H9 (cell line): ENCODE results near the gene RMRP. TPM values are rescaled to one million over a fixed set of nuclear protein-coding genes. Genes with fewer than 3 reads are reported as not detected.

Source experiments
- DNase-seq: peaks from one replicate; pipeline ENCODE4 v3.0.0-alpha.2; 2017
- H2AFZ ChIP-seq: one replicate; pipeline ENCODE4 v1.6.1; 2013; ENCODE audit warnings: mild to moderate bottlenecking, low read length, control low read depth, moderate library complexity
- H2AK5ac ChIP-seq: 2 replicates; pipeline ENCODE4 v1.6.1; 2013; ENCODE audit warnings: low read length, control low read depth, mixed read lengths; ENCODE audit not compliant: insufficient read length
- H2BK120ac ChIP-seq: one replicate; pipeline ENCODE4 v1.6.1; 2013; ENCODE audit warnings: low read depth, mild to moderate bottlenecking, low read length, control low read depth, inconsistent platforms; ENCODE audit not compliant: poor library complexity, severe bottlenecking
- H2BK12ac ChIP-seq: 2 replicates; pipeline ENCODE4 v1.6.1; 2013; ENCODE audit warnings: low read length, control low read depth, mixed read lengths, low read depth; ENCODE audit not compliant: insufficient read length
- H2BK15ac ChIP-seq: 2 replicates; pipeline ENCODE4 v1.6.1; 2013; ENCODE audit warnings: low read depth, low read length, control low read depth
- H2BK20ac ChIP-seq: one replicate; pipeline ENCODE4 v1.6.1; 2013; ENCODE audit warnings: low read depth, mild to moderate bottlenecking, low read length, control low read depth, inconsistent platforms; ENCODE audit not compliant: poor library complexity, severe bottlenecking
- H2BK5ac ChIP-seq: 2 replicates; pipeline ENCODE4 v1.6.1; 2013; ENCODE audit warnings: low read length, control low read depth, mixed read lengths; ENCODE audit not compliant: insufficient read length
- H3K14ac ChIP-seq: 2 replicates; pipeline ENCODE4 v1.6.1; 2013; ENCODE audit warnings: low read length, control low read depth; ENCODE audit not compliant: insufficient read depth
- H3K18ac ChIP-seq: 2 replicates; pipeline ENCODE4 v1.6.1; 2013; ENCODE audit warnings: low read depth, mild to moderate bottlenecking, mixed read lengths, low read length, control low read depth; ENCODE audit not compliant: insufficient read length
- H3K23ac ChIP-seq: 2 replicates; pipeline ENCODE4 v1.6.1; 2013; ENCODE audit warnings: low read length, control low read depth, mixed read lengths, low read depth; ENCODE audit not compliant: insufficient read length
- H3K23me2 ChIP-seq: 2 replicates; pipeline ENCODE4 v1.6.1; 2013; ENCODE audit warnings: low read depth, mild to moderate bottlenecking, mixed read lengths, low read length, control low read depth; ENCODE audit not compliant: insufficient read length, poor library complexity, severe bottlenecking
- H3K27ac ChIP-seq: 2 replicates; pipeline ENCODE4 v1.5.1; 2013; ENCODE audit warnings: low read length, control low read depth, mixed read lengths, low read depth; ENCODE audit not compliant: insufficient read length
- H3K27me3 ChIP-seq: 2 replicates; pipeline ENCODE4 v1.6.1; 2013; ENCODE audit warnings: low read length, control low read depth, inconsistent platforms; ENCODE audit not compliant: insufficient read depth
- H3K4ac ChIP-seq: 2 replicates; pipeline ENCODE4 v1.6.1; 2013; ENCODE audit warnings: low read depth, mild to moderate bottlenecking, control low read depth, inconsistent platforms, low read length, moderate library complexity
- H3K4me1 ChIP-seq: 2 replicates; pipeline ENCODE4 v1.6.1; 2013; ENCODE audit warnings: low read length, control low read depth, inconsistent platforms; ENCODE audit not compliant: insufficient read depth
- H3K4me2 ChIP-seq: 2 replicates; pipeline ENCODE4 v1.6.1; 2013; ENCODE audit warnings: low read length, control low read depth, mixed read lengths; ENCODE audit not compliant: insufficient read length, insufficient read depth
- H3K56ac ChIP-seq: 2 replicates; pipeline ENCODE4 v1.6.1; 2013; ENCODE audit warnings: low read depth, mild to moderate bottlenecking, mixed read lengths, low read length, control low read depth; ENCODE audit not compliant: insufficient read length
- H3K79me1 ChIP-seq: 2 replicates; pipeline ENCODE4 v1.6.1; 2013; ENCODE audit warnings: low read depth, mild to moderate bottlenecking, moderate library complexity, low read length, control low read depth, inconsistent platforms; ENCODE audit not compliant: insufficient read depth, poor library complexity, severe bottlenecking
- H3K79me2 ChIP-seq: 2 replicates; pipeline ENCODE4 v1.6.1; 2013; ENCODE audit warnings: low read length, control low read depth, inconsistent platforms; ENCODE audit not compliant: insufficient read depth
- H3K9ac ChIP-seq: 2 replicates; pipeline ENCODE4 v1.6.1; 2013; ENCODE audit warnings: low read length, control low read depth, mixed read lengths; ENCODE audit not compliant: insufficient read length; ENCODE audit errors: extremely low read depth
- H3K9me3 ChIP-seq: one replicate; pipeline ENCODE4 v1.6.1; 2013; ENCODE audit warnings: low read depth, low read length, inconsistent platforms; ENCODE audit not compliant: control insufficient read depth
- H3T11ph ChIP-seq: one replicate; pipeline ENCODE4 v1.6.1; 2013; ENCODE audit warnings: mild to moderate bottlenecking, low read length, control low read depth, inconsistent platforms
- H4K20me1 ChIP-seq: one replicate; pipeline ENCODE4 v1.6.1; 2013; ENCODE audit not compliant: control insufficient read depth, insufficient read length, insufficient read depth
- H4K5ac ChIP-seq: 2 replicates; pipeline ENCODE4 v1.6.1; 2013; ENCODE audit warnings: low read depth, mild to moderate bottlenecking, mixed read lengths, low read length, control low read depth; ENCODE audit not compliant: insufficient read length
- H4K8ac ChIP-seq: replicated peaks from 2 replicates; pipeline ENCODE4 v1.6.1; 2013; ENCODE audit warnings: low read length, control low read depth, mixed read lengths, low read depth; ENCODE audit not compliant: insufficient read length
- H4K91ac ChIP-seq: 2 replicates; pipeline ENCODE4 v1.6.1; 2013; ENCODE audit warnings: low read depth, mild to moderate bottlenecking, moderate library complexity, mixed read lengths, low read length, control low read depth; ENCODE audit not compliant: insufficient read length
- H3K27ac Mint-ChIP-seq, 3 experiments: 2 replicates in 2 of 3; 3 replicates in 1 of 3; pipeline ENCODE4 v1.8.0; 2020 to 2021; ENCODE audit warnings: mixed read lengths in 3 of 3, mild to moderate bottlenecking in 1 of 3, moderate library complexity in 1 of 3
- H3K27me3 Mint-ChIP-seq: 2 replicates; pipeline ENCODE4 v1.8.0; 2021; ENCODE audit warnings: low read depth, mild to moderate bottlenecking, moderate library complexity, mixed read lengths
- H3K36me3 Mint-ChIP-seq, 3 experiments: 2 replicates in 2 of 3; 3 replicates in 1 of 3; pipeline ENCODE4 v1.8.0; 2020 to 2021; ENCODE audit warnings: low read depth in 3 of 3, mixed read lengths in 3 of 3; ENCODE audit not compliant: insufficient read depth in 1 of 3
- H3K4me1 Mint-ChIP-seq, 2 experiments: 2 replicates each; pipeline ENCODE4 v1.8.0; 2020; ENCODE audit warnings: mixed read lengths in 2 of 2
- H3K4me3 Mint-ChIP-seq, 2 experiments: 2 replicates in 1 of 2; 3 replicates in 1 of 2; pipeline ENCODE4 v1.8.0; 2020 to 2021; ENCODE audit warnings: mild to moderate bottlenecking in 2 of 2, mixed read lengths in 2 of 2, moderate library complexity in 1 of 2
- H3K9me3 Mint-ChIP-seq, 2 experiments: 2 replicates in 1 of 2; 3 replicates in 1 of 2; pipeline ENCODE4 v1.8.0; 2020; ENCODE audit warnings: mild to moderate bottlenecking in 2 of 2, mixed read lengths in 2 of 2, moderate library complexity in 1 of 2
- CTCF ChIP-seq: fragments of 200-600 bp; sonication (generic); conservative IDR thresholded peaks from 3 replicates; pipeline ENCODE4 v1.8.0; 2021; ENCODE audit warnings: antibody characterized with exemption, mild to moderate bottlenecking
- WGBS: extraction: QIAGEN DNeasy Blood & Tissue Kit; methylation state at CpG from one replicate; pipeline ENCODE4 v1.1.7; 2013; ENCODE audit warnings: missing lambda C conversion rate, low lambda C conversion rate, mixed read lengths; ENCODE audit not compliant: insufficient read length; ENCODE audit errors: extremely low coverage; 5-methylcytosine and 5-hydroxymethylcytosine counted together
- total RNA-seq: library from RNA; stranded (reverse); gene quantifications from 2 replicates; pipeline ENCODE4 v1.2.1, GENCODE V29; 2021

RMRP gene
- total RNA-seq, 1 experiment from 2014 or later, result 18,417 TPM

GRCh38 chr9:35706951-35707350, 49.1 kb upstream of the RMRP start:
- Histone ChIP-seq H3K23me2 (no peaks in the 10 kb centered on the region), H3K27ac (no peak overlapping the region), H2AFZ (no peak overlapping the region), H3K27me3 (no peaks in the 10 kb centered on the region), H3K23ac (no peak overlapping the region), H3K79me1 (no peaks in the 10 kb centered on the region), H2BK15ac (no peak overlapping the region), H4K20me1 (no peaks in the 10 kb centered on the region), H3K9me3 (no peaks in the 10 kb centered on the region), H2BK120ac (no peak overlapping the region), H2BK20ac (no peak overlapping the region), H3K14ac (no peak overlapping the region), H3K4ac (no peak overlapping the region), H3K79me2 (no peaks in the 10 kb centered on the region), H4K8ac (no peak overlapping the region), H3K18ac (no peak overlapping the region), H3K4me2 (no peak overlapping the region), H4K5ac (no peak overlapping the region), H3T11ph (no peak overlapping the region), H2BK12ac (no peak overlapping the region), H4K91ac (no peak overlapping the region), H2BK5ac (no peak overlapping the region), H3K56ac (no peak overlapping the region), H3K4me1 (no peaks in the 10 kb centered on the region), H2AK5ac (no peak overlapping the region), H3K9ac (no peak overlapping the region)
- no peak for TF ChIP-seq CTCF
- no peak overlapping the region; a peak in 1 of 7 replicates for H3K27ac Mint-ChIP-seq
- H3K9me3 Mint-ChIP-seq, result no peaks in the 10 kb centered on the region
- H3K36me3 Mint-ChIP-seq, result peaks cover 18 to 72% (median 59%) of the 10 kb centered on the region in 3 experiments
- no peak for DNase-seq
- no peak overlapping the region for H3K4me3 Mint-ChIP-seq
- no CpG with 5 or more reads among the region's 10 CpGs for WGBS
- H3K4me1 Mint-ChIP-seq, result no peaks in the 10 kb centered on the region
- H3K27me3 Mint-ChIP-seq, result no peaks in the 10 kb centered on the region
